ENCODE measurements around the gene SSX3. TPM values are rescaled to one million over a fixed set of nuclear protein-coding genes. Genes with fewer than 3 reads are reported as not detected.
"Not testable (repeated sequence)": the region's sequence is repeated elsewhere in the genome, so short reads cannot be mapped to it uniquely, and the experiment has no call there.

Gene SSX3, protein sequence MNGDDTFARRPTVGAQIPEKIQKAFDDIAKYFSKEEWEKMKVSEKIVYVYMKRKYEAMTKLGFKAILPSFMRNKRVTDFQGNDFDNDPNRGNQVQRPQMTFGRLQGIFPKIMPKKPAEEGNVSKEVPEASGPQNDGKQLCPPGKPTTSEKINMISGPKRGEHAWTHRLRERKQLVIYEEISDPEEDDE
- total RNA-seq (2021): not detected in 2 replicates
- not detected for Bru-seq, nascent RNA
- not detected for BruChase-seq, experiment 1, labeled RNA remaining after a 2-hour chase
- not detected for BruChase-seq, experiment 2, labeled RNA remaining after a 6-hour chase
- long read RNA-seq: 0 reads

- H3K4me2 ChIP-seq; CTCF ChIA-PET; POLR2A ChIA-PET (ENCODE audit: unreplicated experiment): not testable (repeated sequence)
These were observed at the start of gene SSX3 for GRCh38 chrX:48356315-48357094. TSS of gene SSX3 (minus strand) at chrX:48356703. CDS start at chrX:48355249, 1,454 bp downstream.

GRCh38 chrX:48397825-48398224, 41.3 kb upstream of the SSX3 start:
- H3K36me3 ChIP-seq (ENCODE audit: low read depth); H2AFZ ChIP-seq; H3K27me3 ChIP-seq (ENCODE audit: insufficient read depth, low read depth); CTCF ChIA-PET; H3K9me2 ChIP-seq (ENCODE audit: insufficient read depth); H3F3A ChIP-seq (ENCODE audit: insufficient read depth, low read depth); H3K9me3 ChIP-seq (ENCODE audit: insufficient read depth, low read depth); DNase-seq; intact Hi-C loops (cut with micrococcal nuclease; ENCODE audit: unreplicated experiment); H4K20me1 ChIP-seq (ENCODE audit: insufficient read depth); H3K4me3 ChIP-seq; H3K4me1 ChIP-seq (replicated peaks; ENCODE audit: insufficient read depth); BruUV-seq (replicated peaks); H3K27ac ChIP-seq; H3K4me2 ChIP-seq; POLR2A ChIA-PET (ENCODE audit: unreplicated experiment); H3K79me2 ChIP-seq (ENCODE audit: low read depth): not testable (repeated sequence)

More at GRCh38 chrX:48356315-48357094, at the start of gene SSX3:
- H3K4me1 ChIP-seq (replicated peaks; ENCODE audit: insufficient read depth); H3K36me3 ChIP-seq (ENCODE audit: low read depth); DNase-seq; H3K9me3 ChIP-seq (ENCODE audit: insufficient read depth, low read depth); H3F3A ChIP-seq (ENCODE audit: insufficient read depth, low read depth); H3K79me2 ChIP-seq (ENCODE audit: low read depth); intact Hi-C loops (cut with micrococcal nuclease; ENCODE audit: unreplicated experiment); H3K27ac ChIP-seq; BruUV-seq (replicated peaks); H3K9me2 ChIP-seq (ENCODE audit: insufficient read depth); H3K4me3 ChIP-seq; H2AFZ ChIP-seq; H4K20me1 ChIP-seq (ENCODE audit: insufficient read depth); H3K27me3 ChIP-seq (ENCODE audit: insufficient read depth, low read depth): not testable (repeated sequence)

DNA sequence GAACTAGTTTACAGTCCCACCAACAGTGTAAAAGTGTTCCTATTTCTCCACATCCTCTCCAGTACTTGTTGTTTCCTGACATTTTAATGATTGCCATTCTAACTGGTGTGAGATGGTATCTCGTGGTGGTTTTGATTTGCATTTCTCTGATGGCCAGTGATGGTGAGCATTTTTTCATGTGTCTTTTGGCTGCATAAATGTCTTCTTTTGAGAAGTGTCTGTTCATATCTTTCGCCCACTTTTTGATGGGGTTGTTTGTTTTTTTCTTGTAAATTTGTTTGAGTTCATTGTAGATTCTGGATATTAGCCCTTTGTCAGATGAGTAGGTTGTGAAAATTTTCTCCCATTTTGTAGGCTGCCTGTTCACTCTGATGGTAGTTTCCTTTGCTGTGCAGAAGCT, 40.4 kb upstream of the SSX3 start:
- H3K27ac ChIP-seq; H2AFZ ChIP-seq; H3F3A ChIP-seq (ENCODE audit: insufficient read depth, low read depth); CTCF ChIA-PET; H3K4me3 ChIP-seq; H4K20me1 ChIP-seq (ENCODE audit: insufficient read depth); H3K36me3 ChIP-seq (ENCODE audit: low read depth); H3K27me3 ChIP-seq (ENCODE audit: insufficient read depth, low read depth); DNase-seq; H3K4me2 ChIP-seq; H3K4me1 ChIP-seq (replicated peaks; ENCODE audit: insufficient read depth); H3K9me3 ChIP-seq (ENCODE audit: insufficient read depth, low read depth); H3K79me2 ChIP-seq (ENCODE audit: low read depth); intact Hi-C loops (cut with micrococcal nuclease; ENCODE audit: unreplicated experiment); H3K9me2 ChIP-seq (ENCODE audit: insufficient read depth); BruUV-seq (replicated peaks); POLR2A ChIA-PET (ENCODE audit: unreplicated experiment): not testable (repeated sequence)

GRCh38 chrX:48383239-48383638, 26.7 kb upstream of the SSX3 start, which contains the start of gene SSX4:
TSS of gene SSX4 (plus strand) at chrX:48383539. CDS start at chrX:48384054, 515 bp downstream.
- CTCF ChIA-PET; POLR2A ChIA-PET (ENCODE audit: unreplicated experiment): not testable (repeated sequence)

GRCh38 chrX:48370408-48370807, 13.9 kb upstream of the SSX3 start:
- H3K4me2 ChIP-seq; CTCF ChIA-PET; H3K27me3 ChIP-seq (ENCODE audit: insufficient read depth, low read depth); H3K4me3 ChIP-seq; H3K9me2 ChIP-seq (ENCODE audit: insufficient read depth); intact Hi-C loops (cut with micrococcal nuclease; ENCODE audit: unreplicated experiment); H3K27ac ChIP-seq; H4K20me1 ChIP-seq (ENCODE audit: insufficient read depth); BruUV-seq (replicated peaks); H2AFZ ChIP-seq; DNase-seq; H3K4me1 ChIP-seq (replicated peaks; ENCODE audit: insufficient read depth); H3K36me3 ChIP-seq (ENCODE audit: low read depth); H3K9me3 ChIP-seq (ENCODE audit: insufficient read depth, low read depth); POLR2A ChIA-PET (ENCODE audit: unreplicated experiment); H3F3A ChIP-seq (ENCODE audit: insufficient read depth, low read depth); H3K79me2 ChIP-seq (ENCODE audit: low read depth): not testable (repeated sequence)

More at GRCh38 chrX:48383239-48383638, 26.7 kb upstream of the SSX3 start, which contains the start of gene SSX4:
- H3K4me3 ChIP-seq; DNase-seq; H4K20me1 ChIP-seq (ENCODE audit: insufficient read depth); H3F3A ChIP-seq (ENCODE audit: insufficient read depth, low read depth); H3K9me3 ChIP-seq (ENCODE audit: insufficient read depth, low read depth); H3K27me3 ChIP-seq (ENCODE audit: insufficient read depth, low read depth); H3K27ac ChIP-seq; intact Hi-C loops (cut with micrococcal nuclease; ENCODE audit: unreplicated experiment); H2AFZ ChIP-seq; H3K9me2 ChIP-seq (ENCODE audit: insufficient read depth); H3K36me3 ChIP-seq (ENCODE audit: low read depth); H3K79me2 ChIP-seq (ENCODE audit: low read depth); H3K4me1 ChIP-seq (replicated peaks; ENCODE audit: insufficient read depth); H3K4me2 ChIP-seq; BruUV-seq (replicated peaks): not testable (repeated sequence)

- H3K27ac ChIP-seq; H3K9me2 ChIP-seq (ENCODE audit: insufficient read depth); H3K36me3 ChIP-seq (ENCODE audit: low read depth); H3K4me3 ChIP-seq; CTCF ChIA-PET; H2AFZ ChIP-seq; BruUV-seq (replicated peaks); DNase-seq; intact Hi-C loops (cut with micrococcal nuclease; ENCODE audit: unreplicated experiment); POLR2A ChIA-PET (ENCODE audit: unreplicated experiment); H3K4me1 ChIP-seq (replicated peaks; ENCODE audit: insufficient read depth); H3K79me2 ChIP-seq (ENCODE audit: low read depth); H3K27me3 ChIP-seq (ENCODE audit: insufficient read depth, low read depth); H3K9me3 ChIP-seq (ENCODE audit: insufficient read depth, low read depth); H3F3A ChIP-seq (ENCODE audit: insufficient read depth, low read depth); H3K4me2 ChIP-seq; H4K20me1 ChIP-seq (ENCODE audit: insufficient read depth): not testable (repeated sequence)
These were observed 11.4 kb upstream of the SSX3 start for GRCh38 chrX:48367717-48368408.

DNA sequence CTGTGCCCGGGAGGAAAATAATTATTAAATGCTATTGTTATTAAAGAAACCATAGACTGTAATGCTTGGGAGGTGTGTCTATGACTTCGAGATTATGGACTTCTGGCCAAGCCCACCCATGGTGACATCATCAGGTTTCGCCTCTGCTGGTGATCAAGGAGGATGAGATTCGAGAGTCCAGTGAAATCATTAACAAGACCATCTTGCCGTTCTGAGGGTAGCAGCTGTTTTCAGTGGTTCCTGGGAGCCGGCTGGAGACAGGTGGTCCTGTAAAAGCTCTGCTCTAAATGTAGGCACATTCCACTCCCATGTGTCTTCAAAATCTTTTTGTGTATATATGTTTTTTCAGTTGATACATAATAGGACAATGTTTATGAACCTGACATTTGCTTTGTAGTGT, 2.8 kb upstream of the SSX3 start:
- POLR2A ChIA-PET (ENCODE audit: unreplicated experiment); CTCF ChIA-PET; BruUV-seq (replicated peaks); H3F3A ChIP-seq (ENCODE audit: insufficient read depth, low read depth); H3K9me2 ChIP-seq (ENCODE audit: insufficient read depth); H3K9me3 ChIP-seq (ENCODE audit: insufficient read depth, low read depth); H3K36me3 ChIP-seq (ENCODE audit: low read depth); DNase-seq; H3K27me3 ChIP-seq (ENCODE audit: insufficient read depth, low read depth); H3K4me3 ChIP-seq; H3K27ac ChIP-seq; H3K79me2 ChIP-seq (ENCODE audit: low read depth); H2AFZ ChIP-seq; H4K20me1 ChIP-seq (ENCODE audit: insufficient read depth); intact Hi-C loops (cut with micrococcal nuclease; ENCODE audit: unreplicated experiment); H3K4me2 ChIP-seq; H3K4me1 ChIP-seq (replicated peaks; ENCODE audit: insufficient read depth): not testable (repeated sequence)
